Stimulated activated CD8-positive, alpha-beta memory T cell treated with anti-CD3 and anti-CD28 coated beads, Interleukin-15, amount 100 ng/mL, for 48 hours (primary cell): ENCODE results near the gene WDR83.

ENCODE experiments used
- DNase-seq, 2 donors: peaks; one replicate each; pipeline ENCODE4 v3.0.0-alpha.2; 2020; ENCODE audit warnings: low read depth in 2 of 2

WDR83 gene

DNA sequence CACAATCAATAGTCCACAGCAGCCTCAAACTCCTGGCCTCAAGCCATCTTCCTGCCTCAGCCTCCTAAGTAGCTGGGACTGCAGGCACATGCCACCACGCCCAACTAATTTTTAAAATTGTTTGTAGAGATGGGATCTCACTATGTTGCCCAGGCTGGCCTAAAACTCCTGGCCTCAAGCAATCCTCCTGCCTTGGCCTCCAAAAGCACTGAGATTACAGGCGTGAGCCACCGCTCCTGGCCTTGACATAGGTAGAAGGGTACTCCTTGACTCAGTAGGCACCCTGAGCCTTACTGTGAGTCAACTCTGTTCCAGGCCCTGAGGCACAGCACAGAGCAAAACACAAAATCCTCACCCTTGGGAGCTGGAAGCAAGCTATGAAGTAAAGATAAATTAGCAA is 49.3 kb downstream of the WDR83 start:
- DNase-seq: no peak

DNA sequence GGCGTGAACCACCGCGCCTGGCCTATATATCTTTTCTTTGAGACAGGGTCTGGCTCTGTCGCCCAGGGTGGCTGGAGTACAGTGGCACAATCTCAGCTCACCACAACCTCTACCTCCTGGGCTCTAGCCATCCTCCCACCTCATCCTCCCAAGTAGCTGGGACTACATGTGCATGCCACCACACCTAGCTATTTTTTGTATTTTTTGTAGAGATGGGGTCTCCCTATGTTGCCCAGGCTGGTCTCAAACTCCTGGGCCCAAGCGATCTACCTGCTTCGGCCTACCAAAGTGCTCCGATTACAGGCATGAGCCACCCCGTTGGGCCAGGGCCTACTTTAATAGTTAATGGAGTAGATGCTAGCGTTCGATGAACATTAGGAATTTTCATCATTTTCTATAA is 53.7 kb downstream of the WDR83 start:
- no peak for DNase-seq

GRCh38 chr19:12720851-12721655 is 54.4 kb downstream of the WDR83 start:
- no peak for DNase-seq

DNA sequence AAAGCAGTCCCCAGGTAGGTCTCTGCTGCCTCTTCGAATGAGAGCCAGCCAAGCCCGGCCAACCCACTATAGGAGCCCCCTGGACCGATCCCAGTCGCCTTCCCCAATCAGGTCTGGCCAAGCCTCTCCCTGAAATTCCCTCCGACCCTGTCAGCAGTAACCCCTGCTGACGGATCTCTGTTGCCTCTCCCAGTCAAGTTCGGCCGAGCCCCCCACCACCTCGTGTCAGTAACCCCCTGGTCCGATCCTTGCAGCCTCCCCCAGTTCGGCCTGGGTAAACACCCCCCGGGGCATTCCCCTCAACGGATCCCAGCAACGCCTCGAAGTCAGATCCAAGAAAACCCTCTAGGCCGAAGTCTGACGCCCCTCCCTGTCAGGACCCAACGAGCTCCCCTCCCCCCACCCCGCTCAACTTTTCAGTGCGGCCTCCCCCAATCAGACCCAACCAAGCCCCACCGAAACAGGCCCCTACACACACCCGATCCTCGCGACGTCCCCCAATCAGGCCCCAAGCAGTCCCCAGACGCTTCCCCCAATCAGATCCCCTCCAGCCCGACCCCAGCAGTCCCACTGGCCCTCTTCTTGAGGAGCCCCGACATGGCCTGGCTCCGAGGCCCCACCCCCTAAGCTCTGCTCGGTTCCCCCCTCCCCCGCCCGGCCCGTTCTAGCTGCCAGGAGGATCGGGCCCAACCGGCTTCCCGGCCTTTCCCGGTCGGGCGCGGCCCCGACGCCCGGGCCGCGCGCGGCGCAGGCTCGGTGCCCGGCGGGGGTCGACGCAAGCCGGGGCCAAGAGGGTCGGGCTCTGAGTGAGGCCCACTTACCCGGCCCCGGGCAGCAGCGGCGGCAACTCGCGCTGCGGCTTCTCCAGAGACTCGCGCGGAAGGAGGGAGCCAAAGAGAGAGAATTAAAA is 55.3 kb downstream of the WDR83 start:
- no peak for DNase-seq

DNA sequence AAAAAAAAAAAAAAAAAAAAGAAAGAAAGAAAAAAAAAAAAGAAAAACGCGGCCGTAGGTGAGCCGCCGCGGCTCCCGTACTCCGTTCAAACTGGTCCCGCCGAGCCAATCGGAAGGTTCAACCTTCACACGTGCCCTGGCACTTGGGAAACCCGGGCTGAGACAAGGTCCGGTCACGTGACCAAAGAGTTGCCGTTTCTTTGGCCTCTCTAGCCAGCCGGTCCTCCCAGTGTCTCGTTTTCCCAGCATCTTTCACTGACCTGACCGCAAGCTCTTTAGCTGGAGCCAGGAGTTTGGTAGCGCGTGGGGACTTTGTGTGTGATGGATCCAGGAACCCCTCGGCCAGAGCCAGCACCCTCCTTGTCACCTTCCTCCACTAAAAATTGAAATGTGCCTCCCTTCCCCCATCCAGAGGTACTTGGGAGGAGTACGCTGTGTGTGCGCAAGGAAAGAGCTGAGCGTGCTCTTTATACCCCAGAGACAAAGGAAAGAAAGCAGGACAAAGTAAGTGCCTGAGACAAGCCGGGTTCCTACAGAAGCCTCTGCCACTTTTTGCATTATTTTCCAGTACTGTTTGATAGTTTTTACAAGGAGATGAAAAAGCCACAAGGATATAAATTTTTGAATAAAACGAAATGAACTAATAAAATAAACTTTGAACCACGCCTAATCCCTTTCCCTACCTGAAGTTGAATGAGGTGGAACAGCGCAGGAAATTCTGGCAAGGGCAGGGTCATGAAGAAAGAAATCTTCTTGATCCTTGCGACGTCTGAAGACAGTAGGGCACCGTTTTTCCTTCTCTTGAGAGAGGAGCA is 56.2 kb downstream of the WDR83 start:
- DNase-seq: peak; percentile 92

DNA sequence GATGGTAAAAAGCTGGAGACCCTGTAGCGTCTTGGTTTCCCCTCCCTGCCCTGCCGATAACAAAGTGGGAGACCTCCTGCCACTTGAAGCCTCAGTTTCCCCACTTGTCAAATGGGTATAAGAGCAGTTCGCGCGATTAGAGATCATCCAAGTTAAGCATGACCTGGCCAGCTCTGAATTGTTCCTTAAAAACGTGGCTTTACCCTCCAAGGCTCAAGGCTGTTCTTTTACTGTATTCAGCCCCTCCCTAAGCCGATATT is 56.7 kb downstream of the WDR83 start:
- no peak for DNase-seq

GRCh38 chr19:12723641-12724426 is 57.2 kb downstream of the WDR83 start, which contains the start of gene TNPO2:
Gene TNPO2, minus strand, starts transcription at chr19:12723932. Its CDS starts 2,955 bp downstream, at chr19:12720977.
- DNase-seq: peak; percentile 56 to 65
